HG03025 (cell line): ENCODE measurements around the gene ANO6.
A peak's percentile ranks its signal among the peaks of the same experiment; 100 is the strongest.

Experiments used
- ATAC-seq: cut with Tn5 transposase; IDR thresholded peaks from one replicate; pipeline ENCODE4 v1.9.1; 2021; ENCODE audit warnings: mild to moderate bottlenecking, moderate library complexity; ENCODE audit not compliant: unreplicated experiment, low FRiP score

The ANO6 gene

GRCh38 chr12:45342171-45342570 is 126.3 kb downstream of the ANO6 start:
- no peak for ATAC-seq

DNA sequence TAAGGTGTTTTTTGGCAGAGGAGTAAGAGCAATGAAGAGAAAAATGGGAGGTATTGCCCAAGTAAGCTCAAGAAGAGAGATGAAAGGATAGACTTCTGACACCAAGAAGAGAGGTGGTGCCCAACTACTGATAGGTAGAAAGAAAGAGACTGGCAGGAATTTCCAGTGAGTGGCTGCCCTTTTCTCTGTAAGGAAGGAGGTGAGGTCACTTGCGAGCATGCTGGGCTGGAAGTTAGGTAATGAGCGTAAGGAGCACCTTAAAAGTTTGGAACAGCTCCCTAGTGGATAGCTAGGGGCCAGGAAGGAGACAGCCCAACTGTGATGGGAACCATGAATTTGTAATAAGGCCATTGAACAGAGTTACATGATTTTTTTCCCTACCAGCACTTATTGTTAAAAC is 127.0 kb downstream of the ANO6 start:
- ATAC-seq: no peak

GRCh38 chr12:45343269-45344051 is 127.6 kb downstream of the ANO6 start:
- ATAC-seq: no peak

DNA sequence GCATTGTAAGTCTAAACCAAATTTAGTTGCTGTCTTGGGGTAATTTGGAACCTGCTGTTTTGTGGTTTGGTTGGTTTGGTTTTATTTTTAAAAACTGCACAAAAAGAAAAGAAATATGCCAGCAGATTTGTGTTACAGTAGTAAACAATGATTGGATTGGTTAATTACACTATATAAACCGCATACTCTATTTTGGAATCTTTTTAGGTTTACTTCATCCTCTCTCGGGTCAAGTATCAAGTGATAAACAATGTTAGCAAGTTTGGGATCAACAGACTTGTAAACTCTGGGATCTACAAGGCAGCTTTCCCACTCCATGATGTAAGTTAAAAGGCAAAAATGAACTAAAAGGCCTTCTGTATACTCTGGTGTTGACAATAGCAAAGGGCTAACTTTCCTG is 132.4 kb downstream of the ANO6 start:
- no peak for ATAC-seq

DNA sequence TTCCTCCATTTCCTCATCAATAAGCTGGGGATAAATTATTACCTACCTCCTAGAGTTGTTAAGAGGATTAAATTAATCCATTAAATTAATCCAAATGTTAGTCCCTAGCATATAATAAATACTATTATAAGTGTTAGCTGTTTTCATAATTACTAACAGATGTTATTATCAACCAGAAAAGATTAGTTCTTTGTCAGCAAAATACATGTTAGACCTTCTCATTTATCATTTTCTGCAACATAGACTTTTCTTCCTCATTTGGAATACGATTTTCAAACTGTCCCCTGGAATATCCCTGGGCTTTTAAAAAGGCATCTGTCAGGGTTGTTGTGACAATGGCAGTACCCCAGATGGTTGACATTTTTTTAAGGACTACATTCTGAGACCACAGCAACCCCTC is 133.1 kb downstream of the ANO6 start:
- ATAC-seq: no peak

DNA sequence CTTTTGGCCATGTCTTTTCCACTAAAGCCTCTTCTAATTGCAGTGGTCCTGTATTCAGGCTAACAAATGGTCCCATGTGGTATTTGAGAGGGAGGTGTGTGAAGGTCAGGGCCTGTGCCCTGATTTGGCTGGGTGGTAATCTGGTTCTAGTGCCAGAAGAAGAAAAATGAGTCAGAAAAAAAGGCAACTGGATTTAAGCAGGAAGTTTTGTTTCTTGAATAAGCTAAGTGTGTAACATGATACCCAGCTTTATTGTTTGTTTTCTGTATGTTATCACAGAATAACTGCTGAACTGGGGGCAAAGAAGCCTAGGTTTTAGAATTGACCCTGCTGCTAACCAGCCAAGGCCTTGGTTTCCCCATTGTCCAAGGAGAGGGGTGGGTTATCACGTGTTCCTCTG is 134.0 kb downstream of the ANO6 start:
- ATAC-seq: no peak

DNA sequence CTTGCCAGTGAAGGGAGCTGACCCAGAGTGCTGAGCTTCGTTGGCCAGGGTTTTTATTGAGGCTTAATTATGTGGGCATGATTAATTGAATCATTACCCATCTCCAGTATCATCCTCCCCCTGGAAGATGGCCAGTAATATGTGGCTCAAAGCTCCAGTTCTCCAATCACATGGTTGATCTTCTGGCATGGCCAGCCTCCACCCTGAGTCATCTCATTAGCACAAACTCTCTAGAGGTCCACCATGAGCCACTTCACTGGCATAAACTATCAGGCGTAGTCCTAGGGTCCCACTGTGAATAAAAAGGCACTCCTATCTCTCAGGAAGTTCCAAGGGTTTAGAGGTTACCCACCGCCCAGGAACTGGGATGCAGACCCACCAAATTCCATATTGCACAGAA is 135.0 kb downstream of the ANO6 start:
- no peak for ATAC-seq

DNA sequence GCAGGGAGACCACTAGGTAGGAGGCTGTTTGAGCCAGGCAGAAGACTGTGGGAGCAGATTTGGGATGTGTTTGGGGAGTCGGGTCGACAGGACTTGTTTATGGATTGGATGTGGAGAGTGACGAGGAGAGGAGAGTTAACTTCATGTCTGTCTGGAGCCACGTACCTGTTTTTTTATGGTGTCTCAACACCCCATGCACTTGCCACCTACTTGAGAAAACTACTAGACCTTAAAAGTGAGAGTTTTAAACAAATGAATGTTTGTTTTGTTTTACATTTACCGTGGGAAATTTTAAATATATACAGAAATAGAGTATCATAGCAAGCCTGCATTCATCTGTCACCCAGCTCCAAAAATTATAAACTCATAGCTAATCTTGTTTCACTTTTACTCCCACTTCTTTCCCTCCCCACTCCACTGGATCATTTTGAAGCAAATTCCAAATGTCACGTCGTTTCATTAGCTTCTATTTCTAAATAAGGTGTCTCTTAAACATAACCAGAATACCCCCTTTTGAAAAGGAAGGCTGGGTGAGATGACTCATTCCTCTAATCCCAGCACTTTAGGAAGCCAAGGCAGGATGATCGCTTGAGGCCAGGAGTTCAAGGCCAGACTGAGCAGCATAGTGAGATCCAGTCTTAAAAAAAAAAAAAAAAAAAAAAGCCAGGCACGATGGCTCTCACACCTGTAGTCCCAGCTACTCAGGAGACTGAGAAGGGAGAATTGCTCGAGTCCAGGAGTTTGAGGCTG is 136.2 kb downstream of the ANO6 start:
- no peak for ATAC-seq

- no peak for ATAC-seq
Observed at GRCh38 chr12:45353944-45354343, 138.0 kb downstream of the ANO6 start.

DNA sequence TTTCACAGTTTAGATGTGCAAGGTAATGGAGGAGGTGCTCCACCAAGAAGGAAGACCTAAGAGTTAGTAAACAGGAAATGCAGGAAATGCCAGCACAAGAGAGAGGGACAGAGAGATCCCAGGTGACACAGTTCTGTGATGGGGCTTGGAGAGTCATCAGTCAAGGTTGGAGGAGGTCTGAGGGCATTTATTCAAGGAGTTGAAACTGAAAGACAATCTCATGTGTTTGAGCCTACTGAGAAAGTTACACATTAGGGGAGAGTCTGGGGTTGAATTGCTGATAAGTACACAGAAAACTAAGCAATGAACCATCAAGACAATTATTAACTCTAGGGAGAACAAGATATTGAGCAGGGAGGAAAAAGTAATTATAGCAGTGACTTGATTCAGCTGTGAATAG is 138.5 kb downstream of the ANO6 start:
- peak; percentile 71 for ATAC-seq

GRCh38 chr12:45355730-45356129 is 139.8 kb downstream of the ANO6 start:
- no peak for ATAC-seq

DNA sequence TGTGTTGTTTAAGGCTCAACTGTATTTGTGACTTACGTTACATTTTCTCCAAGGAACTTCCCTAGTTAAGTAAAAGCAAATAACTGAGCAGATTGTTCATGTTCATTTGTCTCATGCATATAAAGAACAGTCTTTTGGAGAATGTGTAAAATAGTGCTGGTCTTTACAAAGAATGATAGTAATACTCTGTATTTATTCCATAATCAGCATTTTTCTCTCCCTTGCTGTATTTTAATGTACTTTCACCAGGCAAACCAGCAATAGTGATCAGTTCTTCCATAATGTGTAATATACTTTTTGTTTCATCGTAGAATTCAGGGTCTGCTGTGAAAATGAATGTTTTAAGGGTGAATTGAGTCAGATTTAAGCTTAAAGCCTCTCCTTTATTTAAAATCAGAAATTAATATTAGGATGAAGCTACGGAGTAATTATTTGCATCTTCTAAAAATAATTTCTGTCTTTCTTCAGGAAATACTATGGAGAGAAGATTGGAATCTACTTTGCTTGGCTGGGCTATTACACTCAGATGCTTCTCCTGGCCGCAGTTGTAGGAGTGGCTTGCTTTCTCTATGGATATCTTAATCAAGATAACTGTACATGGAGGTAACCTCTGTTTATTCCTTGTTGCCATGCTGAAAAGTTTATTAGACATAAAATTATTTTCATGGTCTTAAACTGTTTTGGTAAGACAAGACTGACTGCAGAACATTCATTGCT is 141.1 kb downstream of the ANO6 start:
- no peak for ATAC-seq

DNA sequence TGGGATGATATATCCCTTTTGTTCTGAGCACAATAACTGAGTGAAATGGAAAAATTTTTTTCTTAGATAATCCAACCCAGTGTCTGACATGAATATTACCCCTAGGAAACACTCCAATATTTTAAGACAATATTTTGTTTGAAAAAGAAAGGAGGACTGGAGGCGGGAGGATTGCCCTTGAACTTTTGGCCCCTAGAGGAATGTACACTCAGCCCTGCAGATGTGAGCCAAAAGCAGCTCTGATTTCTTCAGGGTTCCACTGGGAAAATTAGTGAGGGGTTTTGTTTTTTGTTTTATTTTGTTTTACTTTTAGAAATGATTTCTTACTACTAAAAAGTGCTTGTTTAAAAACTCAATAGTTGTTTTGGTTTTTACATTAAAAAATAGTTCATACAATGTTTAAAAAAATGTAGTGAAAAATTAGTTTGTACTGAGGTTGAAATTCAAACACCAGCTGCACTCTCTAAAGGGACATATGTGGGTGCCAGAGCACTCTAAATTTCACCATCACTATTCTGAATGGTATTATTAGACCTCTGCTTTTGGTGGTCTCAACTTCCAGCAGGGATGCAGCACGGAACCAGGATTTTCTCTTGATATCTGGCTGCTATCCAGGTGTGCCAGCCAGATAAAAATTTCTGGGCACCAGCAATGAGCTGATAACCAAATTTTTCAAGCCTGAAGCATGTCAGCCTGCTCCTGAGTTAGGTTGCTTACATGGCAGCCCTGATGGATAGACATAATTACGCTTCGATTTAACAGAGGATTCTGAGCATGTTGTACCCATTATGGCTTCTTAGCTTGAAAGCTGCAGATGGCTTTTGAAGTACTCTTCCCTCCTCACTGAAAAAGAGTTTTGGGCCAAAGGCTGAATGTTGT is 141.9 kb downstream of the ANO6 start:
- ATAC-seq: no peak

- ATAC-seq: no peak
Observed at GRCh38 chr12:45362291-45362690, 146.4 kb downstream of the ANO6 start.

DNA sequence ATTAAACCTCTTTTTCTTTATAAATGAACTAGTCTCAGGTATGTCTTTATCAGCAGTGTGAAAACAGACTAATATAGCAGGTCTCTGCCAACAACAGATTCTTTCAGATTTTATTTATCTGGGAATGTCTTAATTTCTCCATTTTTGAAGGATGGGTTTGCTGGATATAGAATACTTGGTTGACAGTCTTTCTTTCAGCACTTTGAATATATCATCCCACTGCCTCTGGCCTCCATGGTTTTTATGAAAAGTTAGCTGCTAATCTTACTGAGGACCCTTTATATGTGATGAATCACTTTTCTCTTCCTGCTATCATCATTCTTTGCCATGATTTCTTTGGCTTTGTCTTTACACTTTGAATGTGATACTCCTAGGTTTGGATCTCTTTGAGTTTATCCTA is 148.0 kb downstream of the ANO6 start:
- ATAC-seq: no peak

- ATAC-seq: no peak
Observed at GRCh38 chr12:45368841-45369489, 153.1 kb downstream of the ANO6 start.

- no peak for ATAC-seq
Observed at GRCh38 chr12:45377815-45378214, 161.9 kb downstream of the ANO6 start.

DNA sequence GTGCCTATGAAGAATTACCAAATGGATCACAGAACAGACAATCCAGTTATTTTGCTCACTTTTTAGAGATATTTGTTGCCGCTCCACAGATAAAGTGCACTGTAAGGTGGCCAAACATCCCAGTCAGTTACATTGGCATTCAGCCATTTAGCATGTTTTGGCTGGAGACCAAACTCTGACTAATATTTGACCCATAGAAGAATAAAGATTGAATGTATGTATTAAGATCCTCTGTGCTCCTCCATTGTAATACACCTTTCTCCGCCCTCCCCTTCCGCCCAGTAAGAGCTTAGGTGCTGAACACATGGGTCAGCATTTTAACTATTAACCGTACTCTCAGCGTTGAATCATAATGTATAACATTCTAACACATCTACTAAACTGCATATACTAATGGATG is 163.4 kb downstream of the ANO6 start:
- ATAC-seq: no peak

DNA sequence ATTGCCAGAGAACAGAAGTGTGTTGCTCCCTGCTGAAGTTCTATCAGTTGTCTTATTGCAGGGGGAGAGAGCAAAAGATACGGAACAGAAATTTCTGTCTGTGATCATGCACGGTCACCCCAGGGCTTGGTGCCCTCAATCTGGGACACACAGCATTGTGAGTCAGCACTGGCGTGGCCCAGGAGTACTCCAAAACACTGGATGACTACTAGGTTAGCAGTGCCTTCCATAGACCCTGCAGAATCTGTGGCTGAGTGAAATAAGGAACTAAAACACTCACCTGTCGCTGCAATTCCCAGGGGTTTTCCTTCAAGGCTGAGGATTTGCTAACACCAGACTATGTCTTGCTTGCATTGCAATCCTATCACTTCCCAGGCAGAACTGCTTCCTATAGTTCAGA is 165.5 kb downstream of the ANO6 start:
- no peak for ATAC-seq

- no peak for ATAC-seq
Observed at GRCh38 chr12:45388545-45388944, 172.7 kb downstream of the ANO6 start.
